Stimulated activated CD4-positive, alpha-beta T cell treated with anti-CD3 and anti-CD28 coated beads, TNF-alpha, amount 100 ng/mL, for 1 hour (primary cell): ENCODE measurements around the gene NDUFA5.

ENCODE experiments used
- DNase-seq, 3 donors: peaks; one replicate each; pipeline ENCODE4 v3.0.0-alpha.2; 2020; ENCODE audit warnings: low read depth in 3 of 3, low spot score in 1 of 3

Gene NDUFA5

GRCh38 chr7:123557398-123558288 is at the start of gene NDUFA5:
Gene NDUFA5, minus strand, starts transcription at chr7:123557818. Its CDS starts 23 bp downstream, at chr7:123557795.
- DNase-seq, result peak; percentile 80 to 95 (median 92)

- DNase-seq, result no peak
Observed at GRCh38 chr7:123604739-123605138, 47.1 kb upstream of the NDUFA5 start.

DNA sequence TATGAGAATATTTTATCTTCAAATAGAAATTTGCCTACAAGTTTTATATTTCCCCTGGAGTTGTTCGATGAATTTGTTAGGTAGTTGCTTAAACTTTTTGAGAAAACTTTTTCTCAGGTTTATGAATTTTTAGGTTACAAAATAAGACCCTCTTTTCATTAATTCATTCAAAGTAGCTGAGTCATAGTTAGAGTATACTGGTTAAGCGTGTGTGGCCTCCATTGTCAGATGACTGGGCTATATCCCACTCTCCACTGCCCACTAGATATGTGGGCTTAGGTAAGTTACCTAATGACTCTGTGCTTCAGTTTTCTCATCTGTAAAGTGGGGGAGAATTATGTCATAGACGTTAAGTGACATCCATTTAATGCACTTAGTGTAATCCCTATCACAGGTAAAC is 45.0 kb upstream of the NDUFA5 start:
- DNase-seq, result no peak

DNA sequence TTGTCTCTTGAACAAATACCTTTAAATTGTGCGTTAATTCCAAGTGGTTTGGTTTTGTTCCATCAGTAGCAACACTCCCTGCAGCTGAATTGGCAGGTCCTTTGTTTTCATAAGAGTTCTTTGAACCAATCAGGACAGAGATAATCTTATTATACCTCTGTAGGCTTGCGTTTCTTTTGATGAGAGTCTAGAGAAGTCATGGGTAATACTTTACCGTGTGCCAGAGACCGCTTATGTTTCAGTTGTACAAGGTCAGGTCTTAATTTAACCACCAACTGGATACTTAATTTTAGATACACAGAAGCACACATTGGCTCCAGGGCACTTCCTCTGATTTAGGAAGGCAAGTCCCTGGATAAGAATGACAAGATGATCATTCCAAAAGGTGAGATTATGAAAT is 43.9 kb upstream of the NDUFA5 start, which contains the start of gene ASB15:
Gene ASB15, plus strand, starts transcription at position 292 of the 400 bp plus-strand sequence. CDS start 12,682 bp downstream, outside the sequence.
- DNase-seq, result no peak

- DNase-seq, result no peak
Observed at GRCh38 chr7:123600876-123601275, 43.3 kb upstream of the NDUFA5 start.

DNA sequence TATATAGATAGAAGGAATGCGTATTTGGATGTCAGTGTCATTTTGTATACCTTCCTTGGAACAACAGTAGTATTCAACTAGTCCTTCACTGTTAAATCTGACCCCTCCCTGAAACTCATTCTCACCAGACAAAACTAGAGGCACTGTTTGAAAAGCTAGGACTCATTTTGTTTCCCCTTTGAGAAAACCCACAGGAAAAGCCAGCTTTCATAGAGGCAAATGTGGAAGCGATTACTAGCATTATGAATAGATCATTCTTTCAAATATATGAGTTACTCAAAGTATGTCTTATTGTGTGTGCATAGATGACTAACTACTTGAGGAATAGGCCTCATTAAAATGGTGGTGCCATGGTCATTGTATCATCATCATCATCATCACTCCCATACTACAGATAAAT is 42.1 kb upstream of the NDUFA5 start:
- no peak for DNase-seq

DNA sequence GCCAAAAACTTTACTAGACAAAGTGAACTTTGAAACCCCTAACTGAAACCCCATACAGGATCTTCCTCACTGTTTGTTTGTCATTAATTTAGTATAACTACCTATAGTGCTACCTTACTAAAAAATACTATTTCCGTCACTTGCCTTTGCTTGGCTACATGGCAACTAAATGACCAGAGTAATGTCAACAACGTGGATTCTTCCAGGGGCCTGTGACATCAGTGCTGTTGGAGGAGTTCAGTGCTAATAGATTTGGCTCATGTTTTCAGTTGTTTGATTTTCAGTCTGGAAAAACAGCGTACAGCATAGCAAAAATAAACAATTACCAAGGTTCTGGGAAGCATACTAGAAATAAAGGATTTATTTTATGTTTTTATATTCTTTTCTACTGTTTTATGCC is 41.0 kb upstream of the NDUFA5 start:
- no peak for DNase-seq

DNA sequence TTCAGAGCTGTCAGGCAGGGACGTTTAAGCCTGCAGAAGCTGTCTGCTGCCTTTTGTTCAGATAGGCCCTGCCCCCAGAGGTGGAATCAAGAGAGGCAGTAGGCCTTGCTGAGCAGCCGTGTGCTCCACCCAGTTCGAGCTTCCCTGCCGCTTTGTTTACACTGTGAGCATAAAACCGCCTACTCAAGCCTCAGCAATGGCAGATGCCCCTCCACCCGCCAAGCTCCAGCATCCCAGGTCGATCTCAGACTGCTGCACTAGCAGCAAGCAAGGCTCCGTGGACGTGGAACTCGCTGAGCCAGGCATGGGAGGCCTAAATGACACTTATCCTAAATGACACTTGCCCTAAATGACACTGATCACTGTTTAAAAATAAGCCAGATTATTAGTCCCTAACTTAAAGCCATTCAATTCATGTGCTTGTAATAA is 37.2 kb upstream of the NDUFA5 start:
- no peak for DNase-seq

- no peak for DNase-seq
Observed at GRCh38 chr7:123588376-123588775, 30.8 kb upstream of the NDUFA5 start.

GRCh38 chr7:123583821-123584220 is 26.2 kb upstream of the NDUFA5 start:
- DNase-seq, result no peak

DNA sequence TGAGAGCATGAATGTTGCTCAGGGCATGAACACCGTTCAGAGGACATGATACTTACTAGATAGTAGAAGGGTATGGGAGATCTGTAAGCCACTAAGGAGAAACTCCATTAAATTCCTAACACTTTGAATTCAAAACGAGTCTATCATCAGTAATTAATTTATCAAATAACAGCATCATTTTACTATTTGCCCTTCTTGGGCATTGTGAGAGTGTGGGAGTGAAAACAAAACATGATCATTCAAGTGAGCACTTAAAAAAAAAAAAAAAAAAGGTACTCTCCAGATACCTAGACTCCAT is 23.5 kb upstream of the NDUFA5 start:
- DNase-seq, result no peak

- DNase-seq, result no peak
Observed at GRCh38 chr7:123580406-123581161, 23.0 kb upstream of the NDUFA5 start.

DNA sequence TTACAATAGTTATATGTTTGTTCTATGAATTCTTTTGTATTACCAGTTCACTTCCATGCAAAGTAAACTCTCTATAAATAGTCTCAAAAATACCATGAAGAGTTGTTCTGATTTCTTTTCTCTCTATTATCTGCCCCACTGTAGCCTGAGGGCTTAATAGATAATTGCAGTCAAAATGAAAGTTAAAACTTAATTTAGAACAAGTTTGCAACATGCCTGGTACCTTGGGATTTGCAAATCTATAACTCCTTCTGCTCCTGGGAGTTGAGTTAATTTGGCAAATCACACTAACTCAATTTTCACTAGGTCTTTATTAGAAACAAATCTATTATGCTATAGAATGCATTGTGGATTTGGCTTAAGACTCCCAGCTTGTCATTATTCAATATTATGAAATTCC is 21.8 kb upstream of the NDUFA5 start:
- DNase-seq, result no peak

GRCh38 chr7:123573896-123574467 is 16.4 kb upstream of the NDUFA5 start:
- DNase-seq, result no peak

- DNase-seq, result no peak
Observed at GRCh38 chr7:123573341-123573740, 15.7 kb upstream of the NDUFA5 start.

DNA sequence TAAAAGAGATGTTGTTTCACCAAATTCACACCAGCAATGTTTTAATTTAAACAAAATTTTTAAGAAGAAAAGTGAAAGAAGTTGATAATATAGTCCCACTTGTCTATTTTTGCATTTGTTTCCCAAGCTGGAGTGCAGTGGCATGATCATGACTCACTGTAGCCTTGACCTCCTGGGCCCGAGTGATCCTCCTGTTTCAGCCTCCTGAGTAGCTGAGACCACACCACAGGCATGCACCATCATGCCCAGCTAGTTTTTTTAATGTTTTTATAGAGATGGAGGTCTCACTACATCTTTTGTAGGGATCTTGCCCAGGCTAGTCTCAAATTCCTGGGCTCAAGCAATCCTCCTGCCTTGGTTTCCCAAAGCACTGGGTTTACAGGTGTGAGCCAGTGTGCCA is 14.1 kb upstream of the NDUFA5 start:
- no peak for DNase-seq

DNA sequence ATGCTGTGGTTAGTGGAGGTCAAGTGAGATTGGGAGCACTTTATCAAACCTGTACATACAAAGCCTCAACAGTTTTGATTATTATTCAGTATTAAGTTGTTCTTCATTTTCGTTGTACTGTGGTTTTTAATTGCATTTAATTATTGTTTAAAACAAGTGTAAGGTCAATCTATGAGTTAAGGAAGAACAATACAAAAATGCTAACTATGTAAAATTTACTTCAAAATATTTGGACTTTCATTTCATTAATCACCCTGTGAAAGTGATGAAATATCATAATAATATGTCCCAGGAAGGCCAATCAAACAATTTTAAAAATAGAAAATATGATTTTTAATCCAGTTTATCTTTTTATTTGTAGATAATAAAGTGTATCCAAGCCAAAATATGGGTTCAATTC is 13.6 kb upstream of the NDUFA5 start:
- DNase-seq, result no peak

- DNase-seq, result no peak
Observed at GRCh38 chr7:123570390-123571182, 13.0 kb upstream of the NDUFA5 start.

- DNase-seq, result no peak
Observed at GRCh38 chr7:123569352-123570010, 11.9 kb upstream of the NDUFA5 start.

GRCh38 chr7:123562121-123562520 is 4.5 kb upstream of the NDUFA5 start:
- no peak for DNase-seq
